ENCODE results near the gene POR. TPM values are rescaled to one million over a fixed set of nuclear protein-coding genes. Genes with fewer than 3 reads are reported as not detected.

Gene POR
- total RNA-seq, 1 experiment from 2014 or later = 99.3 TPM

- Histone ChIP-seq H3K4me1 (ENCODE audit: insufficient read depth, low read length, poor library complexity, severe bottlenecking) (peaks cover 7% of the 10 kb centered on the region), H3K9me3 (ENCODE audit: low read depth, low read length, poor library complexity, severe bottlenecking) (no peaks in the 10 kb centered on the region), H3K27ac (ENCODE audit: low read depth, low read length, poor library complexity, severe bottlenecking) (no peak overlapping the region), H3K36me3 (ENCODE audit: insufficient read depth, low read length, poor library complexity, severe bottlenecking) (no peaks in the 10 kb centered on the region), H3K4me3 (ENCODE audit: low read depth, low read length, poor library complexity, severe bottlenecking) (no peak overlapping the region), H3K27me3 (replicated peaks; ENCODE audit: insufficient read depth, low read depth, low read length, poor library complexity) (no peaks in the 10 kb centered on the region)
- DNase-seq (ENCODE audit: low spot score) = no peak
- CTCF ChIA-PET = no interaction called here
- BruUV-seq (replicated peaks) = no TSS peak
- POLR2A ChIA-PET (ENCODE audit: low non-redundant PET) = no interaction called here
- TF ChIP-seq EZH2 (IDR thresholded peaks at IDR 0.05; ENCODE audit: borderline replicate concordance, low read depth, low read length, poor library complexity, severe bottlenecking) (no peak), CTCF (conservative IDR thresholded peaks at IDR 0.05; ENCODE audit: low read depth, low read length) (no peak)
- intact Hi-C loops (cut with micrococcal nuclease; ENCODE audit: unreplicated experiment) = loop anchor here (2.0 kb wide), 1 partner anchor 151 kb away; no protein-coding TSS in a partner anchor
Observed at GRCh38 chr7:75867390-75867717, 47.6 kb upstream of the POR start.

DNA sequence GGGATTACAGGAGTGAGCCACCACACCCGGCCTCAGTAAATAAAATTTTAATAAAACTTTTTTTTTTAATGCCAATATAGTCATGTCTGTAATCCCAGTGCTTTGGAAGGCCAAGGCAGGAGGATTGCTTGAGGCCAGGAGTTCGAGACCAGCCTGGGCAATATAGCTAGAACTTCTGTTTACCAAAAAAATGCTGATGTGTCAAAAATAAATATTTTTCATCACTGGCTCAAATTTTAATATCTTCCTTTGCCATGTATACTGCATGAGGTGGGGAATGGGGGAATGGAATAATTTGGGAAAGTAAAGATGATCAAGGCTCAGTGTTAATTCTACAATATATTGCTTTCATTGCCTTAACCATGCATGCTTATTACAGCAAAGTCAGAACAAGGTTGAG is 46.8 kb upstream of the POR start:
- TF ChIP-seq CTCF (conservative IDR thresholded peaks at IDR 0.05; ENCODE audit: low read depth, low read length) (no peak), EZH2 (IDR thresholded peaks at IDR 0.05; ENCODE audit: borderline replicate concordance, low read depth, low read length, poor library complexity, severe bottlenecking) (no peak)
- Histone ChIP-seq H3K4me3 (ENCODE audit: low read depth, low read length, poor library complexity, severe bottlenecking) (no peak overlapping the region), H3K27me3 (replicated peaks; ENCODE audit: insufficient read depth, low read depth, low read length, poor library complexity) (no peaks in the 10 kb centered on the region), H3K36me3 (ENCODE audit: insufficient read depth, low read length, poor library complexity, severe bottlenecking) (no peaks in the 10 kb centered on the region), H3K4me1 (ENCODE audit: insufficient read depth, low read length, poor library complexity, severe bottlenecking) (peaks cover 9% of the 10 kb centered on the region), H3K27ac (ENCODE audit: low read depth, low read length, poor library complexity, severe bottlenecking) (no peak overlapping the region), H3K9me3 (ENCODE audit: low read depth, low read length, poor library complexity, severe bottlenecking) (no peaks in the 10 kb centered on the region)
- ChIA-PET CTCF (no interaction called here), POLR2A (ENCODE audit: low non-redundant PET) (no interaction called here)
- BruUV-seq (replicated peaks) = no TSS peak
- DNase-seq (ENCODE audit: low spot score) = no peak
- intact Hi-C loops (cut with micrococcal nuclease; ENCODE audit: unreplicated experiment) = no loop called here

DNA sequence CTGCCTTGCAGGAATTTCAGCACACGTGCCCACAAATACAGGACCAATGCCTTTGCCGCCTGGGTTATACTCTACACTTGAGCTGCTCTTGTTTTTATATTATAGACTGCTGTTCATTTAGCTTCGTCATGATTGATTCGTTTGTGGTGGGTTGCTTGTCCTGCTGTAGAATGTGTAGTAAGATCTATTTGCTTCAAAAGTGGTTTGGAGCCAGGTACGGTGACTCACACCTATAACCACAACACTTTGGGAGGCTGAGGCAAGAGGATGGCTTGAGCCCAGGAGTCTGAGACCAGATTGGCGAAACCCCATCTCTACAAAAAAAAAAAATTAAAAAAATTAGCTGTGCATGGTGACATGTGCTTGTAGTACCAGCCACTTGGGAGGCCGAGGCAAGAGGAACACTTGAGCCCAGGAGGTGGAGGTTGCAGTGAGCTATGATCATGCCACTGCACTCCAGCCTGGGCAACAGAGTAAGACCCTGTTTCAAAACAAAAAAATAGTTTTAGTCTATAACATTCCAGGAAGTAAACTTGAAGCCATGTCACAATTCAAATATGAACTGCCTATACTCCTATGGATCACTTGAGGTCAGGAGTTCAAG is 45.1 kb upstream of the POR start:
- H3K27me3 ChIP-seq (replicated peaks; ENCODE audit: insufficient read depth, low read depth, low read length, poor library complexity) = no peaks in the 10 kb centered on the region
- H3K36me3 ChIP-seq (ENCODE audit: insufficient read depth, low read length, poor library complexity, severe bottlenecking) = no peaks in the 10 kb centered on the region
- no peak overlapping the region for H3K27ac ChIP-seq (ENCODE audit: low read depth, low read length, poor library complexity, severe bottlenecking)
- intact Hi-C loops (cut with micrococcal nuclease; ENCODE audit: unreplicated experiment) = no loop called here
- BruUV-seq (replicated peaks) = no TSS peak
- H3K9me3 ChIP-seq (ENCODE audit: low read depth, low read length, poor library complexity, severe bottlenecking) = no peaks in the 10 kb centered on the region
- H3K4me3 ChIP-seq (ENCODE audit: low read depth, low read length, poor library complexity, severe bottlenecking) = no peak overlapping the region
- no peak for TF ChIP-seq CTCF (conservative IDR thresholded peaks at IDR 0.05; ENCODE audit: low read depth, low read length)
- no peak for TF ChIP-seq EZH2 (IDR thresholded peaks at IDR 0.05; ENCODE audit: borderline replicate concordance, low read depth, low read length, poor library complexity, severe bottlenecking)
- DNase-seq (ENCODE audit: low spot score) = no peak
- POLR2A ChIA-PET (ENCODE audit: low non-redundant PET) = interaction anchor here (0.7 kb wide), 1 partner anchor 191 kb away, joined by 4 read pairs; no protein-coding TSS in a partner anchor
- peaks cover 9% of the 10 kb centered on the region for H3K4me1 ChIP-seq (ENCODE audit: insufficient read depth, low read length, poor library complexity, severe bottlenecking)
- CTCF ChIA-PET = no interaction called here

All from A673 (cell line).